MM.1S (cell line): Measurements from ENCODE around the gene TMPRSS13.

ENCODE experiments used
- CTCF ChIP-seq: fragments of 300-600 bp; sonication (generic); IDR thresholded peaks from 2 replicates; pipeline ENCODE4 v1.5.1; 2016; ENCODE audit warnings: antibody characterized with exemption, low read length, mixed read lengths
- EZH2 ChIP-seq: fragments of 300-600 bp; sonication (generic); optimal IDR thresholded peaks from 2 replicates; pipeline ENCODE3; 2017; ENCODE audit warnings: low read depth, mild to moderate bottlenecking, antibody characterized with exemption, low read length, mixed read lengths
- EZH2phosphoT487 ChIP-seq: fragments of 300-600 bp; sonication (generic); IDR thresholded peaks from 2 replicates; pipeline ENCODE4 v1.6.1; 2018; ENCODE audit warnings: antibody characterized with exemption, low read length

DNA sequence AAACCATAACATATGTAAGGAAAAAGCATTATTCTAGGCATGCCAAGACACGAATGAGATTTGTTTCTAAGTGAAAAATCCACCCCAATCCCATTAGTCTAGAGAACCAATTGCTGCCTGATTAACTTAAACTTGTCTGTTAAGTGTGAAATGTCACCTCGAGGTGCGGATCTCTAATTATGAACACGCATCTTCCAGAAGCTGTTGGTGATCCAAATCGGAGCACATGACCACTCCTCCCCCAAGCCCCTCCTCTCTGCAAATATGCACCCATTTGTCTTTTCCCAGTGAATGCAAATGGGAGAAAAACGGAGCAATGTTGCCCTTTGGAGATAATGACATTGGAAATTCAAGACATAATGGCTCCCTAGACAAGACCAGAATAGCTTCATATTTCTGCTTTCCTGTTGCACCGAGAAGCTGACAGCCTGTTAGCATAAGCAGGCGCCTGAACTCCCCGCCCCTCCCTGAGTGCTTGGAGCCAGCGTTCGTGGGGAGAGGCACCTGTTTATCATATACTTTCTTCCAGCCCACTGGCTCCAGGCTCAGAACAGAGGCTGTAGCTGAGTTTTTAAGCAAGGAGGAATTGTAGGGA is 46.8 kb downstream of the TMPRSS13 start:
- TF ChIP-seq CTCF (no peak), EZH2phosphoT487 (no peak), EZH2 (no peak)
